B cell (primary cell): ENCODE measurements around the gene ZFP90. TPM values are rescaled to one million over a fixed set of nuclear protein-coding genes. Genes with fewer than 3 reads are reported as not detected.

Experiments used
- ATAC-seq: fragments of 200-7000 bp; cut with Tn5 transposase; one replicate; pipeline ENCODE4 v1.10.0; 2021; ENCODE audit warnings: low read depth, mild to moderate bottlenecking, moderate number of reproducible peaks, moderate library complexity
- CTCF ChIA-PET: fragments of 350-600 bp; sonication (Branson Sonifier 250); formaldehyde crosslinking; loops from one replicate; lab custom pipeline; 2021; ENCODE audit warnings: antibody characterized with exemption, inconsistent platforms; lab: Charles Lee
- POLR2A ChIA-PET: fragments of 350-600 bp; sonication (Branson Sonifier 250); formaldehyde crosslinking; loops from one replicate; lab custom pipeline; 2021; ENCODE audit warnings: antibody characterized with exemption; lab: Charles Lee
- DNase-seq: peaks from one replicate; pipeline ENCODE4 v3.0.0; 2013
- H2AFZ ChIP-seq: 2 replicates; pipeline ENCODE4 v1.6.1; 2012; ENCODE audit warnings: mild to moderate bottlenecking, low read depth, low read length; ENCODE audit not compliant: insufficient read depth, poor library complexity, severe bottlenecking
- H3K27ac ChIP-seq, 2 donors: 1 replicate in 1 of 2; 2 replicates in 1 of 2; pipeline ENCODE4 v1.5.1; 2012 to 2013; ENCODE audit warnings: low read length in 2 of 2, mild to moderate bottlenecking in 2 of 2, moderate library complexity in 1 of 2
- H3K27me3 ChIP-seq, 4 experiments: fragments of 200-600 bp in 1 of 4; sonication (generic) in 1 of 4; replicated peaks in 1 of 4; 1 replicate in 2 of 4; 2 replicates in 2 of 4; pipeline versions ENCODE4 v1.6.1 to v1.7.0; 2013 to 2016; ENCODE audit warnings: low read length in 3 of 4, mild to moderate bottlenecking in 2 of 4, mixed read lengths in 1 of 4, moderate library complexity in 1 of 4; ENCODE audit not compliant: insufficient read depth in 4 of 4, control insufficient read depth in 3 of 4; ENCODE audit errors: control extremely low read depth in 1 of 4
- H3K36me3 ChIP-seq, 2 experiments: replicated peaks in 1 of 2; 1 replicate in 1 of 2; 2 replicates in 1 of 2; pipeline versions ENCODE4 v1.6.1 to v1.7.1; 2013; ENCODE audit warnings: low read length in 1 of 2; ENCODE audit not compliant: insufficient read depth in 2 of 2, control insufficient read depth in 1 of 2; ENCODE audit errors: control extremely low read depth in 1 of 2, extremely low read depth in 1 of 2
- H3K4me1 ChIP-seq, 2 donors: fragments of 200-600 bp in 1 of 2; sonication (generic) in 1 of 2; 1 replicate in 1 of 2; 2 replicates in 1 of 2; pipeline versions ENCODE4 v1.5.1 to v1.6.1; 2013 to 2017; ENCODE audit warnings: low read length in 2 of 2; ENCODE audit not compliant: control insufficient read depth in 2 of 2, insufficient read depth in 2 of 2
- H3K4me2 ChIP-seq: replicated peaks from 2 replicates; pipeline ENCODE3; 2012; ENCODE audit warnings: mild to moderate bottlenecking, low read depth, low read length; ENCODE audit not compliant: poor library complexity, severe bottlenecking
- H3K4me3 ChIP-seq, 5 experiments: fragments of 200-600 bp in 1 of 5; sonication (generic) in 1 of 5; 1 replicate in 3 of 5; 2 replicates in 2 of 5; pipeline versions ENCODE4 v1.5.1 to v1.7.0; 2011 to 2016; ENCODE audit warnings: low read length in 4 of 5, mild to moderate bottlenecking in 4 of 5, low read depth in 2 of 5, control low read depth in 1 of 5, moderate library complexity in 1 of 5; ENCODE audit not compliant: insufficient read depth in 1 of 5; ENCODE audit errors: control extremely low read depth in 1 of 5, extremely low read depth in 1 of 5
- H3K79me2 ChIP-seq: fragments of 200-600 bp; sonication (generic); one replicate; pipeline ENCODE4 v1.6.0; 2016; ENCODE audit warnings: low read length; ENCODE audit not compliant: control insufficient read depth, insufficient read depth
- H3K9ac ChIP-seq: fragments of 200-600 bp; sonication (generic); 2 replicates; pipeline ENCODE4 v1.6.1; 2017; ENCODE audit warnings: mild to moderate bottlenecking, low read length, moderate library complexity
- H3K9me3 ChIP-seq, 3 donors: one replicate each; pipeline versions ENCODE4 v1.6.1 to v1.7.1; 2013; ENCODE audit warnings: low read length in 2 of 3; ENCODE audit not compliant: control insufficient read depth in 2 of 3, insufficient read depth in 1 of 3; ENCODE audit errors: control extremely low read depth in 1 of 3
- H4K20me1 ChIP-seq: 2 replicates; pipeline ENCODE4 v1.6.0; 2012; ENCODE audit warnings: mild to moderate bottlenecking, low read length; ENCODE audit not compliant: insufficient read depth, control insufficient read depth, poor library complexity, severe bottlenecking
- H3K27ac Mint-ChIP-seq: one replicate; pipeline ENCODE4 v1.8.0; 2021; ENCODE audit warnings: mixed read lengths
- H3K27me3 Mint-ChIP-seq: one replicate; pipeline ENCODE4 v1.8.0; 2021; ENCODE audit warnings: mixed read lengths
- H3K4me1 Mint-ChIP-seq: one replicate; pipeline ENCODE4 v1.8.0; 2021; ENCODE audit warnings: mixed read lengths
- H3K4me3 Mint-ChIP-seq: one replicate; pipeline ENCODE4 v1.8.0; 2021; ENCODE audit warnings: mixed read lengths
- H3K9me3 Mint-ChIP-seq: one replicate; pipeline ENCODE4 v1.8.0; 2022; ENCODE audit warnings: mixed read lengths; ENCODE audit not compliant: insufficient read depth
- EZH2 ChIP-seq: IDR thresholded peaks from 2 replicates; pipeline ENCODE4 v1.6.1; 2012; ENCODE audit warnings: borderline replicate concordance, low read depth, mild to moderate bottlenecking, moderate library complexity, low read length; ENCODE audit not compliant: insufficient read depth, poor library complexity, severe bottlenecking
- WGBS: methylation state at CpG from one replicate; pipeline ENCODE4 v1.1.5; 2013; ENCODE audit warnings: missing lambda C conversion rate; ENCODE audit not compliant: insufficient coverage; 5-methylcytosine and 5-hydroxymethylcytosine counted together
- intact Hi-C: fragments of 100-400 bp; cut with micrococcal nuclease; formaldehyde crosslinking; loops from one replicate; pipeline ENCODE4 v1.10.0; 2022
- polyA plus RNA-seq: library from polyadenylated mRNA; depleted of rRNA; stranded (reverse); fragments of >200 nt; gene quantifications from 2 replicates; pipeline ENCODE4 v1.2.3, GENCODE V29; 2012
- total RNA-seq, 2 donors: library from RNA; stranded (reverse); fragments of 120-200 nt in 1 of 2; gene quantifications; 1 replicate in 1 of 2; 2 replicates in 1 of 2; pipeline versions ENCODE4 v1.2.3 to v1.2.4, GENCODE V29; 2013 to 2022
- TF ChIP-seq, protein P1 (sequence below): fragments of 200-600 bp; IDR thresholded peaks from one replicate; pipeline ENCODE4 v1.8.0; 2022; ENCODE audit warnings: antibody characterized with exemption, mild to moderate bottlenecking

ZFP90 gene
- total and polyA plus RNA-seq, 2 donors (not counting 1 experiment from before 2014, with no cell fraction given), result 16.5 to 30.7 TPM

DNA sequence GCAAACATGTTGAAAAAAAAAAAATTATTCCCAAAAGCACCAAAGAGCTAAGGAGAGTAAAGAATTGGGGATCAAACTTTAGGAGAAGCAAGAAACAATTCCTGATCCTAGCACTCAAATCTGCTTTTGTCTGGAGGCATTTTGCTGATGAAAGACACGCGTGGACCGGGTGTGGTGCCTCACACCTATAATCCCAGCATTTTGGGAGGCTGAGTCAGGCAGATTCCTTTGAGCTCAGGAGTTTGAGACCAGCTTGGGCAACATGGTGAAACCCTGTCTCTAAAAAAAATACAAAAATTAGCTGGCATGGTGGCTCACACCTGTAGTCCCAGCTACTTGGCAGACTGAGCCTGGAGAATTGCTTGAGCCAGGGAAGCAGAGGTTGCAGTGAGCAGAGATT, 35.4 kb downstream of the ZFP90 start:
- DNase-seq, result no peak
- Mint-ChIP-seq H3K4me3 (no peak overlapping the region), H3K9me3 (peaks cover 33% of the 10 kb centered on the region), H3K27ac (no peak overlapping the region), H3K4me1 (no peaks in the 10 kb centered on the region), H3K27me3 (no peaks in the 10 kb centered on the region)
- no peak overlapping the region for H2AFZ ChIP-seq
- peaks cover 0 to 88% (median 81%) of the 10 kb centered on the region in 3 donors for H3K9me3 ChIP-seq
- no peak overlapping the region for H3K9ac ChIP-seq
- H3K4me3 ChIP-seq, result no peak overlapping the region
- no peak overlapping the region for H3K4me2 ChIP-seq
- H3K27me3 ChIP-seq, result no peaks in the 10 kb centered on the region
- H3K36me3 ChIP-seq, result no peaks in the 10 kb centered on the region
- POLR2A ChIA-PET, result no interaction called here
- no peaks in the 10 kb centered on the region for H3K79me2 ChIP-seq
- no peak overlapping the region for H3K27ac ChIP-seq
- H3K4me1 ChIP-seq, result no peaks in the 10 kb centered on the region
- CTCF ChIA-PET, result no interaction called here
- intact Hi-C loops, result no loop called here
- 100% methylated on average over 2 of the region's 3 CpGs for WGBS
- ATAC-seq, result no peak
- TF ChIP-seq EZH2, result no peak
- TF ChIP-seq, protein P1, sequence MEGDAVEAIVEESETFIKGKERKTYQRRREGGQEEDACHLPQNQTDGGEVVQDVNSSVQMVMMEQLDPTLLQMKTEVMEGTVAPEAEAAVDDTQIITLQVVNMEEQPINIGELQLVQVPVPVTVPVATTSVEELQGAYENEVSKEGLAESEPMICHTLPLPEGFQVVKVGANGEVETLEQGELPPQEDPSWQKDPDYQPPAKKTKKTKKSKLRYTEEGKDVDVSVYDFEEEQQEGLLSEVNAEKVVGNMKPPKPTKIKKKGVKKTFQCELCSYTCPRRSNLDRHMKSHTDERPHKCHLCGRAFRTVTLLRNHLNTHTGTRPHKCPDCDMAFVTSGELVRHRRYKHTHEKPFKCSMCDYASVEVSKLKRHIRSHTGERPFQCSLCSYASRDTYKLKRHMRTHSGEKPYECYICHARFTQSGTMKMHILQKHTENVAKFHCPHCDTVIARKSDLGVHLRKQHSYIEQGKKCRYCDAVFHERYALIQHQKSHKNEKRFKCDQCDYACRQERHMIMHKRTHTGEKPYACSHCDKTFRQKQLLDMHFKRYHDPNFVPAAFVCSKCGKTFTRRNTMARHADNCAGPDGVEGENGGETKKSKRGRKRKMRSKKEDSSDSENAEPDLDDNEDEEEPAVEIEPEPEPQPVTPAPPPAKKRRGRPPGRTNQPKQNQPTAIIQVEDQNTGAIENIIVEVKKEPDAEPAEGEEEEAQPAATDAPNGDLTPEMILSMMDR, result no peak
- no peaks in the 10 kb centered on the region for H4K20me1 ChIP-seq

DNA sequence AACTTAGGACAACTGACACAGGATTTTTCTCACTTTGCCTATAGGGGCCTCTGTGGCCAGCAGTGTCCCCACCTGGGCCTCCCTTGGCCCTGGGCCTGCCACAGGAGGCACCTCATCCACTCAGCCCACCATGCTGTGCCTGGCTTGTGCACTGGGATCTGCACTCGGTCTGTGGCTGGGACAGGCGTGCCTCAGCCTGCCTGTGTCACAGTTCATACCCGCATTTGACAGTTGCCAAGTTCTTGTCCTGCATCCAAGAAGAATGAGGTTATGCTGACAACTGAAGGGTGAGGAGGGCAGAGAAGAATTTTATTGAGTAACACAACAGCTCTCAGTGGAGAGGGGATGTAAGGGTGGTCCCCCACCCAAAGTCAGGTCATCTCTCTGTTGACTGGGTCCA, 36.0 kb downstream of the ZFP90 start:
- WGBS, result 95% methylated on average over 3 of the region's 3 CpGs
- H3K27ac ChIP-seq, result no peak overlapping the region
- no peak overlapping the region for H3K4me2 ChIP-seq
- H3K79me2 ChIP-seq, result no peaks in the 10 kb centered on the region
- DNase-seq (no peak), ATAC-seq (no peak)
- no peaks in the 10 kb centered on the region for H3K27me3 ChIP-seq
- no peaks in the 10 kb centered on the region for H3K36me3 ChIP-seq
- TF ChIP-seq EZH2, result no peak
- TF ChIP-seq, protein P1, result no peak
- H3K4me3 ChIP-seq, result no peak overlapping the region
- POLR2A ChIA-PET, result no interaction called here
- no peak overlapping the region for H3K9ac ChIP-seq
- H3K9me3 Mint-ChIP-seq, result peaks cover 30% of the 10 kb centered on the region
- no peaks in the 10 kb centered on the region for H3K27me3 Mint-ChIP-seq
- CTCF ChIA-PET, result interaction anchor here (0.7 kb wide), 1 partner anchor 820 kb away, joined by 3 read pairs; no protein-coding TSS in a partner anchor
- no peak overlapping the region for H3K4me3 Mint-ChIP-seq
- no peaks in the 10 kb centered on the region for H3K4me1 ChIP-seq
- H2AFZ ChIP-seq, result no peak overlapping the region
- H3K9me3 ChIP-seq, result peaks cover 0 to 83% (median 81%) of the 10 kb centered on the region in 3 donors
- H3K27ac Mint-ChIP-seq, result no peak overlapping the region
- H3K4me1 Mint-ChIP-seq, result no peaks in the 10 kb centered on the region
- intact Hi-C loops, result no loop called here
- H4K20me1 ChIP-seq, result no peaks in the 10 kb centered on the region
